K562 (cell line): ENCODE data around the gene TCF23. TPM values are rescaled to one million over a fixed set of nuclear protein-coding genes. Genes with fewer than 3 reads are reported as not detected.
A peak's percentile ranks its signal among the peaks of the same experiment; 100 is the strongest.

Experiments used
- BRD4 ChIP-seq: fragments of 200-600 bp; sonication (generic); IDR thresholded peaks from 2 replicates; pipeline ENCODE4 v1.6.1; 2017; ENCODE audit warnings: inconsistent platforms
- CHD4 ChIP-seq: fragments of 200-600 bp; sonication (generic); IDR thresholded peaks from 3 replicates; pipeline ENCODE4 v1.6.1; 2012; ENCODE audit warnings: low read depth, mild to moderate bottlenecking, mixed read lengths, low read length, inconsistent platforms; ENCODE audit not compliant: insufficient read depth, insufficient replicate concordance, poor library complexity, severe bottlenecking
- DLX4 ChIP-seq: fragments of 250-450 bp; sonication (Bioruptor Pico); IDR thresholded peaks from 2 replicates; pipeline ENCODE4 v1.6.1; 2021; ENCODE audit warnings: mild to moderate bottlenecking
- DPF2 ChIP-seq: fragments of 450-650 bp; IDR thresholded peaks from 2 replicates; pipeline ENCODE4 v1.6.1; 2016
- HDAC8 ChIP-seq: fragments of 450-650 bp; IDR thresholded peaks from 2 replicates; pipeline ENCODE4 v1.6.1; 2016; ENCODE audit warnings: mild to moderate bottlenecking, missing genetic modification characterization, moderate library complexity, missing compliant biosample characterization
- HLTF ChIP-seq: fragments of 450-650 bp; IDR thresholded peaks from 2 replicates; pipeline ENCODE4 v1.6.1; 2016
- MGA ChIP-seq: fragments of 450-650 bp; IDR thresholded peaks from 2 replicates; pipeline ENCODE4 v1.6.1; 2016; ENCODE audit warnings: mild to moderate bottlenecking, moderate library complexity
- MTA2 ChIP-seq: fragments of 450-650 bp; IDR thresholded peaks from 2 replicates; pipeline ENCODE4 v1.6.1; 2016; ENCODE audit warnings: low read depth
- RB1 ChIP-seq: fragments of 450-650 bp; IDR thresholded peaks from 2 replicates; pipeline ENCODE4 v1.6.1; 2017; ENCODE audit warnings: low read depth, mild to moderate bottlenecking
- RBFOX2 ChIP-seq: fragments of 200-400 bp; formaldehyde crosslinking; IDR thresholded peaks from 2 replicates; pipeline ENCODE4 v1.6.1; 2017; ENCODE audit warnings: low read depth, mild to moderate bottlenecking, low read length, moderate library complexity
- ZNF695 ChIP-seq: fragments of 450-650 bp; formaldehyde crosslinking; IDR thresholded peaks from 2 replicates; pipeline ENCODE4 v1.4.0; 2020; ENCODE audit warnings: mild to moderate bottlenecking, moderate library complexity
- ZSCAN32 ChIP-seq: fragments of 450-650 bp; formaldehyde crosslinking; IDR thresholded peaks from 2 replicates; pipeline ENCODE4 v1.4.0; 2020; ENCODE audit warnings: mild to moderate bottlenecking, moderate library complexity
- polyA plus RNA-seq, 8 experiments: library from polyadenylated mRNA; depleted of rRNA in 4 of 8; stranded (reverse) in 5 of 8; unstranded in 3 of 8; fragments of >200 nt; fragmentation: Nextera tagmentation in 2 of 8; fragmentation: Illumina TruSeq in 1 of 8; extraction: Ambion mirVana in 2 of 8; extraction: Trizol in 1 of 8; gene quantifications; 2 replicates each; pipeline versions ENCODE4 v1.2.1 to v1.2.3, GENCODE V29; 2011 to 2014; ENCODE audit warnings: inconsistent platforms in 1 of 8, missing spikeins in 1 of 8
- total RNA-seq, 7 experiments: library from RNA; depleted of rRNA in 6 of 7; stranded (reverse); fragments of >200 nt in 6 of 7; fragmentation: Illumina TruSeq in 2 of 7; extraction: Trizol in 2 of 7; gene quantifications; 2 replicates each; pipeline versions ENCODE4 v1.2.1 to v1.2.3, GENCODE V29; 2011 to 2021; ENCODE audit warnings: low replicate concordance in 1 of 7

TCF23 gene
- total and polyA plus RNA-seq, 9 of the 15 experiments (the other 6 are each of a cell fraction or from before 2014, with no cell fraction given): 0.07 TPM; not detected in 8

- TF ChIP-seq ZNF695 (CRISPR knock-in tag) (no peak), HLTF (no peak), RBFOX2 (peak; percentile 91), MTA2 (no peak), DPF2 (no peak), DLX4 (CRISPR knock-in tag) (no peak), BRD4 (peak; percentile 61; the same call in 1 of the 2 replicates), RB1 (peak; percentile 84; the same call in 1 of the 2 replicates), ZSCAN32 (CRISPR knock-in tag) (peak; percentile 8; the same call in 1 of the 2 replicates), MGA (no peak), HDAC8 (tag) (no peak), CHD4 (no peak)
- TF ChIP-seq, all 486 proteins: peak for 88
Observed at GRCh38 chr2:27133905-27134780, 14.7 kb upstream of the TCF23 start, which contains the start of gene PREB (continued).
